Esophagus muscularis mucosa (tissue), 4 donors: ENCODE measurements around the gene CUX1. TPM values are rescaled to one million over a fixed set of nuclear protein-coding genes. Genes with fewer than 3 reads are reported as not detected.
A peak's percentile ranks its signal among the peaks of the same experiment; 100 is the strongest.

Experiments used
- DNase-seq: peaks from one replicate; pipeline ENCODE4 v3.0.0-alpha.2; 2017; ENCODE audit errors: extremely low spot score
- H3K27ac ChIP-seq, 4 donors: fragments of 200-600 bp; sonication (generic); replicated peaks in 1 of 4; 1 replicate in 3 of 4; 2 replicates in 1 of 4; pipeline ENCODE4 v1.5.1; 2016 to 2019; ENCODE audit warnings: mild to moderate bottlenecking in 1 of 4
- H3K27me3 ChIP-seq, 4 donors: fragments of 200-600 bp; sonication (generic); one replicate each; pipeline versions ENCODE4 v1.5.1 to v1.6.0; 2016 to 2019
- H3K36me3 ChIP-seq, 4 donors: fragments of 200-600 bp; sonication (generic); one replicate each; pipeline ENCODE4 v1.5.1; 2016 to 2019
- H3K4me1 ChIP-seq, 4 donors: fragments of 200-600 bp; sonication (generic); one replicate each; pipeline ENCODE4 v1.5.1; 2016 to 2019
- H3K4me3 ChIP-seq, 4 donors: fragments of 200-600 bp; sonication (generic); 1 replicate in 2 of 4; 2 replicates in 2 of 4; pipeline ENCODE4 v1.5.1; 2016 to 2019; ENCODE audit warnings: mild to moderate bottlenecking in 4 of 4, moderate library complexity in 1 of 4
- H3K9me3 ChIP-seq, 4 donors: fragments of 200-600 bp; sonication (generic); 1 replicate in 3 of 4; 2 replicates in 1 of 4; pipeline ENCODE4 v1.5.1; 2016 to 2019
- EP300 ChIP-seq: sonication (generic); formaldehyde crosslinking; IDR thresholded peaks from one replicate; pipeline ENCODE4 v1.6.1; 2017; ENCODE audit warnings: antibody characterized with exemption
- POLR2A ChIP-seq: fragments of 450-650 bp; IDR thresholded peaks from one replicate; pipeline ENCODE4 v1.6.1; 2017; ENCODE audit warnings: antibody characterized with exemption, moderate library complexity, mild to moderate bottlenecking, low read depth
- POLR2AphosphoS5 ChIP-seq, 2 donors: sonication (generic); formaldehyde crosslinking; IDR thresholded peaks; one replicate each; pipeline ENCODE4 v1.6.1; 2017; ENCODE audit warnings: antibody characterized with exemption in 2 of 2
- WGBS: methylation state at CpG from one replicate; pipeline ENCODE4 v1.1.5; 2018; 5-methylcytosine and 5-hydroxymethylcytosine counted together
- intact Hi-C: fragments of 100-400 bp; cut with DNase I; formaldehyde crosslinking; loops from one replicate; pipeline ENCODE4 v1.15.1; 2023
- total RNA-seq, 4 donors: library from RNA; depleted of rRNA; stranded (reverse); fragments of >200 nt; gene quantifications; one replicate each; pipeline versions ENCODE4 v1.1.0 to v1.2.1, GENCODE V29; 2016
- TF ChIP-seq, protein P1 (sequence below), 3 experiments: fragments of 200-600 bp in 2 of 3; fragments of 450-650 bp in 1 of 3; sonication (generic) in 2 of 3; IDR thresholded peaks; one replicate each; pipeline ENCODE4 v1.5.1; 2017 to 2019; ENCODE audit warnings: antibody characterized with exemption in 3 of 3, mild to moderate bottlenecking in 2 of 3, moderate library complexity in 1 of 3

The CUX1 gene, protein sequence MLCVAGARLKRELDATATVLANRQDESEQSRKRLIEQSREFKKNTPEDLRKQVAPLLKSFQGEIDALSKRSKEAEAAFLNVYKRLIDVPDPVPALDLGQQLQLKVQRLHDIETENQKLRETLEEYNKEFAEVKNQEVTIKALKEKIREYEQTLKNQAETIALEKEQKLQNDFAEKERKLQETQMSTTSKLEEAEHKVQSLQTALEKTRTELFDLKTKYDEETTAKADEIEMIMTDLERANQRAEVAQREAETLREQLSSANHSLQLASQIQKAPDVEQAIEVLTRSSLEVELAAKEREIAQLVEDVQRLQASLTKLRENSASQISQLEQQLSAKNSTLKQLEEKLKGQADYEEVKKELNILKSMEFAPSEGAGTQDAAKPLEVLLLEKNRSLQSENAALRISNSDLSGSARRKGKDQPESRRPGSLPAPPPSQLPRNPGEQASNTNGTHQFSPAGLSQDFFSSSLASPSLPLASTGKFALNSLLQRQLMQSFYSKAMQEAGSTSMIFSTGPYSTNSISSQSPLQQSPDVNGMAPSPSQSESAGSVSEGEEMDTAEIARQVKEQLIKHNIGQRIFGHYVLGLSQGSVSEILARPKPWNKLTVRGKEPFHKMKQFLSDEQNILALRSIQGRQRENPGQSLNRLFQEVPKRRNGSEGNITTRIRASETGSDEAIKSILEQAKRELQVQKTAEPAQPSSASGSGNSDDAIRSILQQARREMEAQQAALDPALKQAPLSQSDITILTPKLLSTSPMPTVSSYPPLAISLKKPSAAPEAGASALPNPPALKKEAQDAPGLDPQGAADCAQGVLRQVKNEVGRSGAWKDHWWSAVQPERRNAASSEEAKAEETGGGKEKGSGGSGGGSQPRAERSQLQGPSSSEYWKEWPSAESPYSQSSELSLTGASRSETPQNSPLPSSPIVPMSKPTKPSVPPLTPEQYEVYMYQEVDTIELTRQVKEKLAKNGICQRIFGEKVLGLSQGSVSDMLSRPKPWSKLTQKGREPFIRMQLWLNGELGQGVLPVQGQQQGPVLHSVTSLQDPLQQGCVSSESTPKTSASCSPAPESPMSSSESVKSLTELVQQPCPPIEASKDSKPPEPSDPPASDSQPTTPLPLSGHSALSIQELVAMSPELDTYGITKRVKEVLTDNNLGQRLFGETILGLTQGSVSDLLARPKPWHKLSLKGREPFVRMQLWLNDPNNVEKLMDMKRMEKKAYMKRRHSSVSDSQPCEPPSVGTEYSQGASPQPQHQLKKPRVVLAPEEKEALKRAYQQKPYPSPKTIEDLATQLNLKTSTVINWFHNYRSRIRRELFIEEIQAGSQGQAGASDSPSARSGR (N-terminal part only)
- 100 to 1,000 TPM in 2 of 4 donors, 10 to 100 TPM in 2; 61.5 to 136 (median 92.3) TPM for total RNA-seq

GRCh38 chr7:101817471-101818286 lies at the start of gene CUX1:
Gene CUX1, plus strand, starts transcription at chr7:101817626. Its CDS starts 14 bp downstream, at chr7:101817640.
- intact Hi-C loops: loop anchor here (5.0 to 10.0 kb wide), 5 partner anchors 40 to 417 kb away; no protein-coding TSS in a partner anchor

DNA sequence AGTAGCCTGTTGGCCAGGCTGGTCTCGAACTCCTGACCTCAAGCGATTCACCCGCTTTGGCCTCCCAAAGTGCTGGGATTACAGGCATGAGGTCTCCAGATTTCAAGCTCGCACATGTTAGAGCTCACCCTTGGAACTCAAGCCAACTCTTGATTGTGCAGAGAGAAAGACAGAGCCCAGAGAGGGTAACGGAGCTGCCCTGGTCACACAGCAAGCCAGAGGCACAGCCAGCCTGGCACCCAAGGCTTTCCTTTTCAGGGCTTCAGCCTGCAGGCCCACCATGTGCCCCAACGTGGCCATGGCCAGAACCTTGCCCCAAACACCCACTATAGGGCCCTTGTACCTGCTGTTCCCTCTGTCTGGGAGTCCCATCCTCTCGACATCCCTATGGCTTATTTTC lies 49.1 kb upstream of the CUX1 start:
- WGBS: 83% methylated on average over 6 of the region's 7 CpGs
- H3K9me3 ChIP-seq: no peaks in the 10 kb centered on the region

More at GRCh38 chr7:101817471-101818286, at the start of gene CUX1:
- Histone ChIP-seq H3K9me3 (no peaks in the 10 kb centered on the region), H3K4me3 (peak within 1 kb of the TSS; percentile 92 to 94 (median 92)), H3K4me1 (peaks cover 27 to 60% (median 45%) of the 10 kb centered on the region in 4 donors), H3K36me3 (no peaks in the 10 kb centered on the region), H3K27ac (peak within 1 kb of the TSS; percentile 78 to 88 (median 84)), H3K27me3 (no peaks in the 10 kb centered on the region)
- WGBS: 30% methylated on average over 12 of the region's 49 CpGs
- TF ChIP-seq, protein P1, sequence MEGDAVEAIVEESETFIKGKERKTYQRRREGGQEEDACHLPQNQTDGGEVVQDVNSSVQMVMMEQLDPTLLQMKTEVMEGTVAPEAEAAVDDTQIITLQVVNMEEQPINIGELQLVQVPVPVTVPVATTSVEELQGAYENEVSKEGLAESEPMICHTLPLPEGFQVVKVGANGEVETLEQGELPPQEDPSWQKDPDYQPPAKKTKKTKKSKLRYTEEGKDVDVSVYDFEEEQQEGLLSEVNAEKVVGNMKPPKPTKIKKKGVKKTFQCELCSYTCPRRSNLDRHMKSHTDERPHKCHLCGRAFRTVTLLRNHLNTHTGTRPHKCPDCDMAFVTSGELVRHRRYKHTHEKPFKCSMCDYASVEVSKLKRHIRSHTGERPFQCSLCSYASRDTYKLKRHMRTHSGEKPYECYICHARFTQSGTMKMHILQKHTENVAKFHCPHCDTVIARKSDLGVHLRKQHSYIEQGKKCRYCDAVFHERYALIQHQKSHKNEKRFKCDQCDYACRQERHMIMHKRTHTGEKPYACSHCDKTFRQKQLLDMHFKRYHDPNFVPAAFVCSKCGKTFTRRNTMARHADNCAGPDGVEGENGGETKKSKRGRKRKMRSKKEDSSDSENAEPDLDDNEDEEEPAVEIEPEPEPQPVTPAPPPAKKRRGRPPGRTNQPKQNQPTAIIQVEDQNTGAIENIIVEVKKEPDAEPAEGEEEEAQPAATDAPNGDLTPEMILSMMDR (IDR thresholded peaks at IDR 0.05): no peak
- TF ChIP-seq POLR2A (no peak), POLR2AphosphoS5 (IDR thresholded peaks at IDR 0.05) (no peak), EP300 (no peak)
- DNase-seq: no peak

GRCh38 chr7:101770466-101770865 lies 47.0 kb upstream of the CUX1 start:
- no peaks in the 10 kb centered on the region for H3K4me1 ChIP-seq
- H3K27me3 ChIP-seq: peaks cover 0 to 30% (median 0%) of the 10 kb centered on the region in 4 donors
- H3K27ac ChIP-seq: no peak overlapping the region
- no peak overlapping the region for H3K4me3 ChIP-seq
- H3K9me3 ChIP-seq: no peaks in the 10 kb centered on the region
- 94% methylated on average over 4 of the region's 4 CpGs for WGBS
- intact Hi-C loops: no loop called here
- H3K36me3 ChIP-seq: no peaks in the 10 kb centered on the region
- TF ChIP-seq, protein P1 (IDR thresholded peaks at IDR 0.05): no peak
- no peak for DNase-seq

More for the DNA sequence above, 49.1 kb upstream of the CUX1 start:
- H3K27me3 ChIP-seq: peaks cover 0 to 22% (median 0%) of the 10 kb centered on the region in 4 donors
- no peak overlapping the region for H3K27ac ChIP-seq
- intact Hi-C loops: no loop called here
- H3K36me3 ChIP-seq: no peaks in the 10 kb centered on the region
- TF ChIP-seq, protein P1 (IDR thresholded peaks at IDR 0.05): no peak
- TF ChIP-seq EP300 (no peak), POLR2AphosphoS5 (IDR thresholded peaks at IDR 0.05) (no peak), POLR2A (no peak)
- H3K4me1 ChIP-seq: no peaks in the 10 kb centered on the region
- no peak overlapping the region for H3K4me3 ChIP-seq
- DNase-seq: no peak
